ENCODE data around the gene IREB2. TPM values are rescaled to one million over a fixed set of nuclear protein-coding genes. Genes with fewer than 3 reads are reported as not detected.

The IREB2 gene
- total and polyA plus RNA-seq, 2 of the 13 experiments (the other 11 are each of a cell fraction or from before 2014, with no cell fraction given) = 24.2 to 30.4 TPM

DNA sequence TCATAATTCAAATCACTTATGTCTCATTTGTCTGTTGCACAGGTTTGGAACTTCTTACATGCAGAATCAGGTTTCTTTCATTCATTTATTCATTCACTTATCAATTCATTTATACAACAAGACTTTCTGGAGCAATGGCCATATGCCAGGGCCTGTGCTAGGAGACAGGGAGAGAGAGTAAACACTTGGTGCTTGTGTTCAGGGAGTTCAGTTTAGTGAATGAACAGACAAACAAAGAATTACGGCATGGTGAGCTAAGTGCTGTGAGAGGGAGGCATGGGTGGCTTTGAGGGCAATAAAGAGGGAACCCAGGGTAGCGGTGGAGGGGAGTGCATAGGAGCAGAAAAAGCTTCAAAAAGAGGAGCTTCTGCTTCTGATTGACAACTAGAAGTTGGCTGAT lies 8.5 kb upstream of the IREB2 start (continued):
- TF ChIP-seq, protein P1, sequence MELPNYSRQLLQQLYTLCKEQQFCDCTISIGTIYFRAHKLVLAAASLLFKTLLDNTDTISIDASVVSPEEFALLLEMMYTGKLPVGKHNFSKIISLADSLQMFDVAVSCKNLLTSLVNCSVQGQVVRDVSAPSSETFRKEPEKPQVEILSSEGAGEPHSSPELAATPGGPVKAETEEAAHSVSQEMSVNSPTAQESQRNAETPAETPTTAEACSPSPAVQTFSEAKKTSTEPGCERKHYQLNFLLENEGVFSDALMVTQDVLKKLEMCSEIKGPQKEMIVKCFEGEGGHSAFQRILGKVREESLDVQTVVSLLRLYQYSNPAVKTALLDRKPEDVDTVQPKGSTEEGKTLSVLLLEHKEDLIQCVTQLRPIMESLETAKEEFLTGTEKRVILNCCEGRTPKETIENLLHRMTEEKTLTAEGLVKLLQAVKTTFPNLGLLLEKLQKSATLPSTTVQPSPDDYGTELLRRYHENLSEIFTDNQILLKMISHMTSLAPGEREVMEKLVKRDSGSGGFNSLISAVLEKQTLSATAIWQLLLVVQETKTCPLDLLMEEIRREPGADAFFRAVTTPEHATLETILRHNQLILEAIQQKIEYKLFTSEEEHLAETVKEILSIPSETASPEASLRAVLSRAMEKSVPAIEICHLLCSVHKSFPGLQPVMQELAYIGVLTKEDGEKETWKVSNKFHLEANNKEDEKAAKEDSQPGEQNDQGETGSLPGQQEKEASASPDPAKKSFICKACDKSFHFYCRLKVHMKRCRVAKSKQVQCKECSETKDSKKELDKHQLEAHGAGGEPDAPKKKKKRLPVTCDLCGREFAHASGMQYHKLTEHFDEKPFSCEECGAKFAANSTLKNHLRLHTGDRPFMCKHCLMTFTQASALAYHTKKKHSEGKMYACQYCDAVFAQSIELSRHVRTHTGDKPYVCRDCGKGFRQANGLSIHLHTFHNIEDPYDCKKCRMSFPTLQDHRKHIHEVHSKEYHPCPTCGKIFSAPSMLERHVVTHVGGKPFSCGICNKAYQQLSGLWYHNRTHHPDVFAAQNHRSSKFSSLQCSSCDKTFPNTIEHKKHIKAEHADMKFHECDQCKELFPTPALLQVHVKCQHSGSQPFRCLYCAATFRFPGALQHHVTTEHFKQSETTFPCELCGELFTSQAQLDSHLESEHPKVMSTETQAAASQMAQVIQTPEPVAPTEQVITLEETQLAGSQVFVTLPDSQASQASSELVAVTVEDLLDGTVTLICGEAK (IDR thresholded peaks at IDR 0.05) = no peak
- TF ChIP-seq, protein P1 (CRISPR knock-in tag; IDR thresholded peaks at IDR 0.05) = no peak
- TF ChIP-seq FOXP1 (IDR thresholded peaks at IDR 0.05) (no peak), FOXP1 (CRISPR knock-in tag; IDR thresholded peaks at IDR 0.05) (peak; percentile 60), ZKSCAN5 (CRISPR knock-in tag; IDR thresholded peaks at IDR 0.05) (no peak), ZSCAN25 (CRISPR knock-in tag; IDR thresholded peaks at IDR 0.05) (no peak), GTF2F1 (IDR thresholded peaks at IDR 0.05; ENCODE audit: low read length) (no peak), ZNF839 (CRISPR knock-in tag; IDR thresholded peaks at IDR 0.05; ENCODE audit: borderline replicate concordance) (no peak), ZFX (CRISPR knock-in tag; IDR thresholded peaks at IDR 0.05; ENCODE audit: low read depth) (0 out of 2 replicates have a peak, but pooled peaks have one; percentile 22), ZNF605 (CRISPR knock-in tag; IDR thresholded peaks at IDR 0.05) (no peak), ZSCAN31 (CRISPR knock-in tag; IDR thresholded peaks at IDR 0.05; ENCODE audit: low read depth) (no peak), ZBTB7B (CRISPR knock-in tag; IDR thresholded peaks at IDR 0.05) (no peak), HCFC1 (IDR thresholded peaks at IDR 0.05; ENCODE audit: low read depth, low read length) (no peak), ZNF614 (CRISPR knock-in tag; IDR thresholded peaks at IDR 0.05; ENCODE audit: borderline replicate concordance) (no peak), MYC (CRISPR knock-in tag; IDR thresholded peaks at IDR 0.05; ENCODE audit: borderline replicate concordance) (no peak), ZNF382 (CRISPR knock-in tag; IDR thresholded peaks at IDR 0.05; ENCODE audit: borderline replicate concordance) (no peak), BRF2 (CRISPR knock-in tag; IDR thresholded peaks at IDR 0.05) (no peak)
- TF ChIP-seq, protein P2, sequence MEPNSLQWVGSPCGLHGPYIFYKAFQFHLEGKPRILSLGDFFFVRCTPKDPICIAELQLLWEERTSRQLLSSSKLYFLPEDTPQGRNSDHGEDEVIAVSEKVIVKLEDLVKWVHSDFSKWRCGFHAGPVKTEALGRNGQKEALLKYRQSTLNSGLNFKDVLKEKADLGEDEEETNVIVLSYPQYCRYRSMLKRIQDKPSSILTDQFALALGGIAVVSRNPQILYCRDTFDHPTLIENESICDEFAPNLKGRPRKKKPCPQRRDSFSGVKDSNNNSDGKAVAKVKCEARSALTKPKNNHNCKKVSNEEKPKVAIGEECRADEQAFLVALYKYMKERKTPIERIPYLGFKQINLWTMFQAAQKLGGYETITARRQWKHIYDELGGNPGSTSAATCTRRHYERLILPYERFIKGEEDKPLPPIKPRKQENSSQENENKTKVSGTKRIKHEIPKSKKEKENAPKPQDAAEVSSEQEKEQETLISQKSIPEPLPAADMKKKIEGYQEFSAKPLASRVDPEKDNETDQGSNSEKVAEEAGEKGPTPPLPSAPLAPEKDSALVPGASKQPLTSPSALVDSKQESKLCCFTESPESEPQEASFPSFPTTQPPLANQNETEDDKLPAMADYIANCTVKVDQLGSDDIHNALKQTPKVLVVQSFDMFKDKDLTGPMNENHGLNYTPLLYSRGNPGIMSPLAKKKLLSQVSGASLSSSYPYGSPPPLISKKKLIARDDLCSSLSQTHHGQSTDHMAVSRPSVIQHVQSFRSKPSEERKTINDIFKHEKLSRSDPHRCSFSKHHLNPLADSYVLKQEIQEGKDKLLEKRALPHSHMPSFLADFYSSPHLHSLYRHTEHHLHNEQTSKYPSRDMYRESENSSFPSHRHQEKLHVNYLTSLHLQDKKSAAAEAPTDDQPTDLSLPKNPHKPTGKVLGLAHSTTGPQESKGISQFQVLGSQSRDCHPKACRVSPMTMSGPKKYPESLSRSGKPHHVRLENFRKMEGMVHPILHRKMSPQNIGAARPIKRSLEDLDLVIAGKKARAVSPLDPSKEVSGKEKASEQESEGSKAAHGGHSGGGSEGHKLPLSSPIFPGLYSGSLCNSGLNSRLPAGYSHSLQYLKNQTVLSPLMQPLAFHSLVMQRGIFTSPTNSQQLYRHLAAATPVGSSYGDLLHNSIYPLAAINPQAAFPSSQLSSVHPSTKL (CRISPR knock-in tag; IDR thresholded peaks at IDR 0.05) = peak; percentile 34

Measured in HepG2 (cell line).